Karpas-422 (cell line): Measurements from ENCODE around the gene CFAP99. TPM values are rescaled to one million over a fixed set of nuclear protein-coding genes. Genes with fewer than 3 reads are reported as not detected.

Source experiments
- DNase-seq: peaks from one replicate; pipeline ENCODE4 v3.0.0-alpha.2; 2015
- H2AFZ ChIP-seq: fragments of 200-600 bp; sonication (generic); 2 replicates; pipeline ENCODE4 v1.6.1; 2014; ENCODE audit warnings: antibody characterized with exemption, low read length, mixed read lengths
- H3K27ac ChIP-seq: fragments of 200-600 bp; sonication (generic); 2 replicates; pipeline ENCODE4 v1.5.1; 2014; ENCODE audit warnings: mild to moderate bottlenecking, low read length, moderate library complexity
- H3K27me3 ChIP-seq: fragments of 200-600 bp; sonication (generic); 2 replicates; pipeline ENCODE4 v1.6.1; 2014; ENCODE audit warnings: low read length, mixed read lengths
- H3K36me3 ChIP-seq: fragments of 200-600 bp; sonication (generic); 2 replicates; pipeline ENCODE4 v1.6.1; 2014; ENCODE audit warnings: low read length, mixed read lengths; ENCODE audit not compliant: insufficient read depth
- H3K4me1 ChIP-seq: fragments of 200-600 bp; sonication (generic); 2 replicates; pipeline ENCODE4 v1.6.1; 2014; ENCODE audit warnings: mild to moderate bottlenecking, low read length, mixed read lengths
- H3K4me2 ChIP-seq: fragments of 200-600 bp; sonication (generic); 2 replicates; pipeline ENCODE4 v1.6.1; 2014; ENCODE audit warnings: low read length, low read depth, mild to moderate bottlenecking; ENCODE audit not compliant: poor library complexity, severe bottlenecking
- H3K4me3 ChIP-seq: fragments of 200-600 bp; sonication (generic); 2 replicates; pipeline ENCODE4 v1.5.1; 2014; ENCODE audit warnings: mild to moderate bottlenecking, antibody characterized with exemption, low read length, mixed read lengths
- H3K79me2 ChIP-seq: fragments of 200-600 bp; sonication (generic); 2 replicates; pipeline ENCODE4 v1.6.1; 2014; ENCODE audit warnings: mild to moderate bottlenecking, low read length, mixed read lengths
- H3K9ac ChIP-seq: fragments of 200-600 bp; sonication (generic); 2 replicates; pipeline ENCODE4 v1.6.0; 2014; ENCODE audit warnings: low read length
- H3K9me2 ChIP-seq: fragments of 200-600 bp; sonication (generic), shearing (Covaris generic); replicated peaks from 2 replicates; pipeline ENCODE4 v1.6.0; 2014; ENCODE audit warnings: mild to moderate bottlenecking, low read length, moderate library complexity; ENCODE audit not compliant: insufficient read depth
- H3K9me3 ChIP-seq: fragments of 300-700, 200-600 bp; sonication (generic); 2 replicates; pipeline ENCODE4 v1.6.1; 2014; ENCODE audit warnings: low read length, mixed read lengths
- H4K20me1 ChIP-seq: fragments of 200-600 bp; sonication (generic); 2 replicates; pipeline ENCODE4 v1.6.1; 2014; ENCODE audit warnings: mild to moderate bottlenecking, antibody characterized with exemption, low read length, low read depth; ENCODE audit not compliant: insufficient read depth
- total RNA-seq: library from RNA; depleted of rRNA; stranded (reverse); fragments of >200 nt; shearing (Covaris generic); gene quantifications from 2 replicates; pipeline ENCODE4 v1.2.3, GENCODE V29; 2014; ENCODE audit warnings: low replicate concordance

CFAP99 gene
- total RNA-seq, 1 experiment from 2014 or later = 0.67 TPM

DNA sequence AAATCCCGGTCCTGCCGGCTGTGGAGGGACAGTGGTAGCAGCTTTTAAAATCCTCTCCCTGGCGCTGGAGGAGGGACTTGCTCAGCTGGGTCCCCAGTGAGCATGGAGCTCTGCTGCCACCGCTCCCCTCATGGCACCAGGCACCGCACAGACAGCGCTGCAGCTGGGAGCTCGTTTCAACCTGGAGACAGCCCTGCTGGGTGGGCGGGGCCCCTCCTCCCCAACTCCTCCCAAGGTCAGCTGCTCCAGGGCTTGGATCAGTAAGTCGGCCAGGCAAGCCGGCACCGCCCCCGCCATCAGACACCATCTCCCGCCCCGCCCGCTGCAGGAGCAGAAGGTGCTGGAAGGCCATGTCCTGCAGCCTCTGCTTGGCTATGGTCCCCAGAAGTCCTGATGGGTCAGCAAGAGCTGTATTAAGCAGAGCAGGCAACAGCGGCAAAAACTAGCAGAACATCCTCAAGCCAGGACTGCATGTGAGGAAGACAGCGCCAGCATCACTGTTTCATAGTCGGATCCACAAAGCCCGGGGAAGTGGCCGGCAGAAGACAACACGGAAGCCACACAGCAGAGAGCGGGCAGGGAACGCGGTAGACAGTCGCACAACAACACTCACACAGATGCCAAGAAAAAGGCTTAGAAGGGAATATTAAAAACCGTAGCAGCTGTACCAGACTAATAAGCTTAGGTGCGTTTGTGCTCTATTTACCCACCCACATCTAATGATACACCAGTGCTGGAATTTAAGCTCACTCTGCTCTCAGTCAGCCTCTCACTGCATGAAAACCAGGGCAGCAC lies 16.5 kb upstream of the CFAP99 start:
- Histone ChIP-seq H3K4me3 (no peak overlapping the region), H4K20me1 (no peaks in the 10 kb centered on the region), H3K27ac (no peak overlapping the region), H3K27me3 (no peaks in the 10 kb centered on the region), H3K4me1 (no peaks in the 10 kb centered on the region), H3K4me2 (no peak overlapping the region), H3K9me3 (no peaks in the 10 kb centered on the region), H2AFZ (no peak overlapping the region), H3K36me3 (no peaks in the 10 kb centered on the region), H3K9ac (no peak overlapping the region), H3K9me2 (no peaks in the 10 kb centered on the region), H3K79me2 (no peaks in the 10 kb centered on the region)
- no peak for DNase-seq

DNA sequence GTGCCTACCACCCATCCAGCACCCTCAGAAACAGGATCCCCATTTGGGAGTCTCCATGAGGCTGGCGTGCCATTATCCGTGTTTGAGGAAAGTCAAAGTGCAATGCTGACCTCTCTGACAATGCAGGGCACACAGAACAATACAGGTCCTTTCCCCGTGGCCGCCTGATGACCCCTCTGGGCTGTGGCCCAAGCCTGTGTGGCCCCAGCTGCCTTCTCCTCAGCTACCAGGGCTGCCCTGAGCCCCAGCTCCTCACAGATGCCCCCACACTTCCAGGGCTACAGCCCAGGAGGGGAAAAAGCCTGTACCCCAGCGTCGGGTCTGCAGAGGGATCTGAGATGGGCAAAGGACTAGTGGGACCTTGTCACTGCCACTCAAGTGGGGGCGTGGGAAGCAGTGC lies 15.8 kb upstream of the CFAP99 start:
- Histone ChIP-seq H3K36me3 (no peaks in the 10 kb centered on the region), H3K4me3 (no peak overlapping the region), H3K4me1 (no peaks in the 10 kb centered on the region), H3K27ac (no peak overlapping the region), H2AFZ (no peak overlapping the region), H3K27me3 (no peaks in the 10 kb centered on the region), H3K79me2 (no peaks in the 10 kb centered on the region), H3K4me2 (no peak overlapping the region), H3K9me3 (no peaks in the 10 kb centered on the region), H3K9me2 (no peaks in the 10 kb centered on the region), H3K9ac (no peak overlapping the region), H4K20me1 (no peaks in the 10 kb centered on the region)
- DNase-seq = no peak

DNA sequence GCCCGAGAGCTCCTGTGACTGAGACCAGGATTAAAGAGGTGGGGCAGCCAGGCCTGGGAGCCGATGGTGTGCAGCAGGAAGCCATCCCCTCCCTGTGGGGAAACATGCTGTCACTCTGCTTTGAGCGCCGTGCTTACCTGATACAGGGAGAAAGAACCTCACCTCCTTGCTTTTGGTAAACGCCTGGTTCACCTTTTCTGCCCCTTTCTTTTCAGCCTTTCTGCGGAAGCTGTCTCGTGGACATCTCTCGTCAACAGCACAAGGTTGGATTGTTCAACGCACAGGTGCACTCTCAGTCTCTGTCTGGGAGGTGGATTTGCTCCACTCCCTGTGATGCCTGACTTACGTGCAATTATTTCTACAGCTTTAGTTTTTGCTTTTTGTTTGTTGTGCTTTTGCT lies 12.3 kb upstream of the CFAP99 start:
- Histone ChIP-seq H3K9ac (no peak overlapping the region), H3K4me1 (peaks cover 1% of the 10 kb centered on the region), H3K4me2 (no peak overlapping the region), H3K9me3 (no peaks in the 10 kb centered on the region), H3K27ac (no peak overlapping the region), H4K20me1 (no peaks in the 10 kb centered on the region), H3K36me3 (no peaks in the 10 kb centered on the region), H2AFZ (no peak overlapping the region), H3K27me3 (no peaks in the 10 kb centered on the region), H3K4me3 (no peak overlapping the region), H3K9me2 (no peaks in the 10 kb centered on the region), H3K79me2 (no peaks in the 10 kb centered on the region)
- no peak for DNase-seq

DNA sequence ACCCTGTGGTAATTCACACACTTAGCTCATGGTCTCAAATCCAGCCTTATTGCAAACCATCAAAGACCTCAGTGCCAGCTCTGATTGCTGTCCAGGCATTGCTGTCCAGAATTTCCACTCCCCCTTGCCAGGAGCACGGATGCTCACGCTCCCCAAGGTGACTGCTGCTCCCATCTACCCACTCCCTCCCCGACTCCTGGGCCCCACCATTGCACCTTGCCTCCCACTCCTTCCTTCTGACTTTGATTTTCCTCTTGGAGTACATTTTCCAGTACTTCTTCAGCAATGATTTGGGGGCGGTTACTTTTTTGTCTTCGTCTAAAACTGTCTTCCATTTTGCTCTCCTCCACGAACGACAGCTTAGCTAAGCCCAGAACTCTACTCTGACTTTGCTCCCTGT lies 11.8 kb upstream of the CFAP99 start:
- Histone ChIP-seq H2AFZ (no peak overlapping the region), H4K20me1 (no peaks in the 10 kb centered on the region), H3K9ac (no peak overlapping the region), H3K27me3 (no peaks in the 10 kb centered on the region), H3K9me3 (no peaks in the 10 kb centered on the region), H3K36me3 (no peaks in the 10 kb centered on the region), H3K4me3 (no peak overlapping the region), H3K27ac (no peak overlapping the region), H3K79me2 (no peaks in the 10 kb centered on the region), H3K9me2 (no peaks in the 10 kb centered on the region), H3K4me1 (peaks cover 6% of the 10 kb centered on the region), H3K4me2 (no peak overlapping the region)
- no peak for DNase-seq

DNA sequence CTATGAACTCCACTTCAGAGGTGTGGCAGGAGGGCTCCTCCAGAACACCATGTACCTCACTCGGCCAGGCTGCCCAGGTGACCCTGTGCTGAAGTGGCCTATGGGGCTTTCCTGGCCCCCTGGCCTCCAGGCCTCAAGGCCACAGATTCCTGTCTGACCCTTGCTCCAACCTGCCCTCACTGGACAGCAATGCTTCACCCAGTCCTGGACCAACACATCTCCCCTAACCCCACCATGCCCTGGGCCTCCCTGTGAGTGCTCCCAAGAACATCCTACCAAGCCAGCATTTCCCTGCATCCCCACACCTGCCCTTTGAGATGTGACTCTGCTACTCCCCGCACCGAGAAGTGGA lies 10.8 kb upstream of the CFAP99 start:
- Histone ChIP-seq H3K9ac (no peak overlapping the region), H3K36me3 (no peaks in the 10 kb centered on the region), H3K79me2 (no peaks in the 10 kb centered on the region), H3K4me3 (no peak overlapping the region), H3K9me2 (no peaks in the 10 kb centered on the region), H4K20me1 (no peaks in the 10 kb centered on the region), H3K27ac (no peak overlapping the region), H3K27me3 (no peaks in the 10 kb centered on the region), H3K4me2 (no peak overlapping the region), H3K9me3 (no peaks in the 10 kb centered on the region), H2AFZ (no peak overlapping the region), H3K4me1 (peaks cover 17% of the 10 kb centered on the region)
- no peak for DNase-seq

DNA sequence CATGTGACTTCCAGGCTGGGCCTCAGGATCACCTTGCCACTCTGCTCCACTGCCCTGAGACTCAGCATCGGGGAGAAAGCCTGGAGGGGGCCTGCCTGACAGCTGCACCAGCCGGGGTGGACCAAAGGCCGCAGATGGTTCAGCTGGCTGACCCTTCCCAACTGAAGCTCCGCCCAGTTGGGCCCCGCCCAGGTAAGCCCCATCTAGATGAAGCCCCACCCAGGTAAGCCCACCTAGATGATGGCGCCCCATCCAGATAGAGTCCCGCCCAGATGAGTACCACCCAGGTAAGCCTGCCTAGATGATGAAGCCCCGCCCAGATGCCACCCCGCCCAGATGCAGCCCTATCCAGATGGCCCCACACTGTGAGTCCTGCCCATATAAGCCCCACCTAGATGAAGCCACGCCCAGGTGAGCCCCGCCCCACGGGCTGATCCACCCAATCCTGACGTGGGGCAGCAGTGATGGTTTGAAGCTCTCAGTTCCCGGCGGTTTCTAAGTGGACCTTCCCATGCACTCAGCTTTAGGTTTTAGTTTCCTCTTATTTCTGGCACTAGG lies 10.3 kb upstream of the CFAP99 start:
- Histone ChIP-seq H3K9me2 (no peaks in the 10 kb centered on the region), H3K4me3 (no peak overlapping the region), H3K79me2 (no peaks in the 10 kb centered on the region), H4K20me1 (no peaks in the 10 kb centered on the region), H3K4me1 (peaks cover 22% of the 10 kb centered on the region), H3K4me2 (no peak overlapping the region), H3K27ac (no peak overlapping the region), H3K9me3 (no peaks in the 10 kb centered on the region), H3K36me3 (no peaks in the 10 kb centered on the region), H2AFZ (no peak overlapping the region), H3K9ac (no peak overlapping the region), H3K27me3 (no peaks in the 10 kb centered on the region)
- DNase-seq = peak; percentile 84

DNA sequence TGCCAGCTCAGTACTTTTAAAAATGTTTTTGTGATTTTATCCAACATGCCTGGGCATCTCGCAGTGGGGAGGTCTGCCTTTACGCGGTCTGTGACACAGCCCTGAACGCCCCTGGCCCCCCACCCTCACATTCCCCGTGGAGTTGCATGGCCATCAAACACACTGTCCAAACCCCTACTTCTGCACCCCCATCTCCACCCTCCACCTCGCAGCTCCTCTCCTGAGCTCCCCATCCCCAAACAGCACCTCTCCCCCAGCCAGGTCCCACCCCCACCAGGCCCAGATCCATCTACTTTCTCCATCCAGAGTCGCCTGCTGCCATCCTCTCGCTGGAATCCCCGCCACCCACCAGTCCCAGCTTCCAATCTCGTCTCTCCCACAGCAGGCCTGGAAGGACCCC lies 9.8 kb upstream of the CFAP99 start:
- H3K4me1 ChIP-seq = peaks cover 24% of the 10 kb centered on the region

DNA sequence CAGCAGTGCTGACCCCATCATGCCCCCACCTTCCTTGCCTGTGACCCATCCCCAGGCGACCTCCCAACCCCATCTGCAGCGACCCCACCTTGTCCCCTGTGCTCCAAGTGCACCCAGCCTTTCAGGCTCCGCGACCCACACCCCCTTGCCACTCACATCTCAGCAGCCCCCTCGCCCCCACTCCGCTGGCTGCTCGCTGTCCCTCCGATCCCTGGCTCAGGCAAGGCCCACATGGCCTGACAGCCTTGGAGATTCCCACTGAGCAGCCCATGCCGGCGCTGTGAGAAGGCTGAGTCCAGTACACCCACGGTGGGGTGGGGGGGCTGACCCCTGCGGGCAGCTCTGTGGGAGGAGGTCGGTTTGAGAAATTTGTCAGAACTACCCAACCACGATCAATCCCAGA lies 9.4 kb upstream of the CFAP99 start:
- Histone ChIP-seq H3K9ac (no peak overlapping the region), H3K79me2 (no peaks in the 10 kb centered on the region), H3K4me2 (no peak overlapping the region), H3K27ac (no peak overlapping the region), H3K9me3 (no peaks in the 10 kb centered on the region), H3K4me3 (no peak overlapping the region), H4K20me1 (no peaks in the 10 kb centered on the region), H2AFZ (no peak overlapping the region), H3K4me1 (peaks cover 24% of the 10 kb centered on the region), H3K27me3 (no peaks in the 10 kb centered on the region), H3K36me3 (no peaks in the 10 kb centered on the region), H3K9me2 (no peaks in the 10 kb centered on the region)
- DNase-seq = no peak

More for the DNA sequence above, 9.8 kb upstream of the CFAP99 start:
- DNase-seq = no peak
- H3K27ac ChIP-seq = no peak overlapping the region
- no peak overlapping the region for H3K9ac ChIP-seq
- no peaks in the 10 kb centered on the region for H3K36me3 ChIP-seq
- H3K9me2 ChIP-seq = no peaks in the 10 kb centered on the region
- H3K9me3 ChIP-seq = no peaks in the 10 kb centered on the region
- no peaks in the 10 kb centered on the region for H3K27me3 ChIP-seq
- no peaks in the 10 kb centered on the region for H4K20me1 ChIP-seq
- H2AFZ ChIP-seq = no peak overlapping the region
- H3K4me2 ChIP-seq = no peak overlapping the region
- no peaks in the 10 kb centered on the region for H3K79me2 ChIP-seq
- no peak overlapping the region for H3K4me3 ChIP-seq
